Body of pancreas (tissue), 4 donors: Measurements from ENCODE around the gene INA.

ENCODE experiments used
- CTCF ChIP-seq, 7 experiments: fragments of 450-650 bp in 4 of 7; fragments of 200-600 bp in 3 of 7; sonication (generic) in 3 of 7; IDR thresholded peaks; one replicate each; pipeline ENCODE4 v1.5.1; 2016 to 2019; ENCODE audit warnings: antibody characterized with exemption in 7 of 7
- POLR2A ChIP-seq, 3 donors: fragments of 450-650 bp; IDR thresholded peaks; one replicate each; pipeline ENCODE4 v1.6.1; 2016; ENCODE audit warnings: antibody characterized with exemption in 3 of 3, mild to moderate bottlenecking in 2 of 3

- TF ChIP-seq POLR2A (IDR thresholded peaks at IDR 0.05) (no peak), CTCF (IDR thresholded peaks at IDR 0.05) (peak in 2 of 7 experiments; percentile 7 to 17)
Measured at GRCh38 chr10:103238506-103239252, 38.3 kb upstream of the INA start.
